Heart left ventricle (tissue), 16 donors: Measurements from ENCODE around the gene IGFN1. TPM values are rescaled to one million over a fixed set of nuclear protein-coding genes. Genes with fewer than 3 reads are reported as not detected.

Experiments
- ATAC-seq, 4 donors: fragments of 200-7000 bp; cut with Tn5 transposase; one replicate each; pipeline ENCODE4 v1.9.1; 2020 to 2022; ENCODE audit warnings: moderate library complexity in 4 of 4, mild to moderate bottlenecking in 3 of 4, moderate number of reproducible peaks in 1 of 4
- DNase-seq, 5 donors: peaks; one replicate each; pipeline ENCODE4 v3.0.0-alpha.2; 2020
- H3K27ac ChIP-seq, 12 donors: fragments of 200-600 bp; sonication (generic) in 4 of 12; one replicate each; pipeline versions ENCODE4 v1.5.0 to v1.8.0; 2016 to 2022; ENCODE audit warnings: mild to moderate bottlenecking in 2 of 12
- H3K27me3 ChIP-seq, 9 donors: fragments of 200-600 bp; sonication (generic) in 2 of 9; one replicate each; pipeline versions ENCODE4 v1.5.1 to v1.8.0; 2016 to 2022; ENCODE audit warnings: mild to moderate bottlenecking in 3 of 9
- H3K36me3 ChIP-seq, 9 donors: fragments of 200-600 bp; sonication (generic) in 2 of 9; one replicate each; pipeline versions ENCODE4 v1.5.0 to v1.8.0; 2018 to 2022; ENCODE audit warnings: mild to moderate bottlenecking in 2 of 9
- H3K4me1 ChIP-seq, 12 donors: fragments of 200-600 bp; sonication (generic) in 4 of 12; one replicate each; pipeline versions ENCODE4 v1.5.0 to v1.8.0; 2016 to 2022; ENCODE audit warnings: mild to moderate bottlenecking in 3 of 12
- H3K4me3 ChIP-seq, 12 donors: fragments of 200-600 bp; sonication (generic) in 4 of 12; one replicate each; pipeline versions ENCODE4 v1.5.0 to v1.8.0; 2017 to 2022; ENCODE audit warnings: mild to moderate bottlenecking in 9 of 12, moderate library complexity in 4 of 12
- H3K9me3 ChIP-seq, 12 donors: fragments of 200-600 bp; sonication (generic) in 4 of 12; one replicate each; pipeline versions ENCODE4 v1.5.0 to v1.8.0; 2016 to 2022; ENCODE audit warnings: mild to moderate bottlenecking in 1 of 12
- CTCF ChIP-seq, 12 donors: fragments of 200-600 bp; sonication (generic) in 4 of 12; IDR thresholded peaks; one replicate each; pipeline versions ENCODE4 v1.5.0 to v1.8.0; 2018 to 2022; ENCODE audit warnings: antibody characterized with exemption in 12 of 12, mild to moderate bottlenecking in 5 of 12
- POLR2A ChIP-seq, 2 donors: fragments of 450-650 bp; IDR thresholded peaks; one replicate each; pipeline ENCODE4 v1.6.1; 2017; ENCODE audit warnings: antibody characterized with exemption in 2 of 2, mild to moderate bottlenecking in 2 of 2, moderate library complexity in 2 of 2
- WGBS, 4 donors: extraction: QIAGEN DNeasy Blood & Tissue Kit in 2 of 4; methylation state at CpG; one replicate each; pipeline versions ENCODE4 v1.1.5 to v1.1.7; 2013 to 2018; 5-methylcytosine and 5-hydroxymethylcytosine counted together
- intact Hi-C, 10 donors: fragments of 100-400 bp; cut with DNase I; formaldehyde crosslinking; loops; one replicate each; pipeline versions ENCODE4 v1.11.1 to v1.14.2; 2022
- polyA plus RNA-seq, 2 donors: library from polyadenylated mRNA; stranded (reverse); fragments of 200-250 nt; gene quantifications; one replicate each; pipeline ENCODE4 v1.2.3, GENCODE V29; 2013
- total RNA-seq, 9 donors: library from RNA; depleted of rRNA in 2 of 9; stranded (reverse); fragments of >200 nt in 2 of 9; fragmentation: NEBNext Ultra II Directional in 3 of 9; extraction: Animal tissue kit (Norgen Biotek cat#: 25700) in 3 of 9; gene quantifications; one replicate each; pipeline versions ENCODE4 v1.1.0 to v1.2.4, GENCODE V29; 2016 to 2023
- donor health status: ischemic (EF 13 %, LVEDD 7.1; RV severe dilation, severe dysfunction).
- donor health status: healthy with polysubstance abuse.
- donor health status: DM: no; HTN: yes; CAD: no.
- donor health status: DM: no; HTN: no; CAD: no.
- donor health status: ischemic (EF 25% LVEDD 6.9; RV normal size, moderate dysfunction).
- donor health status: ischemic (EF 25% LVEDD 5.7; RV mildly dilated, moderate dysfunction).
- donor health status: healthy.
- donor health status: DM: yes; HTN: yes; CAD: no.
- donor health status: ischemic (EF 35%, LVEDD 5.7; RV mildly dilated, moderate dysfunction).
- donor health status: nonischemic (EF 11% LVEDD 7.7; RV severe dilation, severe dysfunction).
- donor health status: DM: yes; HTN: yes; CAD: no.
- donor health status: PGD.
- donor health status: ischemic (EF 29% LVEDD 5.4; RV normal size, mild dysfunction).
- donor health status: nonischemic (EF 23%, LVEDD 6.1; RV moderate dilation, normal function).

IGFN1 gene
- total and polyA plus RNA-seq, 11 donors = 0.03 to 0.04 TPM; not detected in 9

DNA sequence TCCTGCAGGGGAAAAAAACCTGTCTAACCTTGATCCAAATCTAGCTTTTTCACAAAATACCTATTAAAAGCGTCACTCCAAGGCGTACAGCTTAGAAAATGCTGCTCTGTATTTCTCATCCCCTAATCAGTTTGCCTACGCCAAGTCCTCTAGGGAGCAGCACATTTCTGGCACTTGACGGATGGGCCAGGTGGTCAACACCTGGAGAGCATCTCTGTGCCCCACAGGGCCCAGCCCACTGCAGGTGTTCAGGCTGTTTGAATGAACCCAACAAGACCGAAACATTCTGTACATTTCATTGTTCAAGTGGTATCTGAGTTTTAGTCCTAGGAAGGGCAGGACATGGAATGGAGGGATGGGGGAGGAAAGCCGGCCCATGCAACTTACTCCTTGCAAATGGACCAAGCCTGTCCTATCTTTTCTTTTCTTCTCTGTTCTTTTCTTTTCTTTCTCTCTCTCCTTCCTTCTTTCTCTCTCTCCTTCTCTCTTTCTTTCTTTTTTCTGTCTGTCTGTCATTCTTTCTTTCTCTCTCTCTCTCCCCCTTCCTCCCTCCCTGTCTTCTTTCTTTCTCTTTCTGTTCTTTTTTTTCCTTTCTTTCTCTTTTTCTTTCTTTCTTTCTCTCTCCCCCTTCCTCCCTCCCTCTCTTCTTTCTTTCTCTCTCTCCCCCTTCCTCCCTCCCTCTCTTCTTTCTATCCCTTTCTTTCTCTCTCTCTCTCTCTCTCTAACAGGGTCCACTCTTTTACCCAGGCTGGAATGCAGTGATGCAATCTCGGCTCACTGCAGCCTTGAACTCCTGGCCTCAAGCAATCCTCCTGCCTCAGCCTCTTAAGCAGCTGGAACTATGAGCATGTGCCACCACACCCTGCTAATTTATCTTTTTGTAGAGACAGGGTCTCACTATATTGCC is 29.1 kb downstream of the IGFN1 start:
- Histone ChIP-seq H3K27ac (no peak overlapping the region), H3K4me1 (no peaks in the 10 kb centered on the region), H3K27me3 (no peaks in the 10 kb centered on the region), H3K36me3 (no peaks in the 10 kb centered on the region), H3K9me3 (no peaks in the 10 kb centered on the region), H3K4me3 (no peak overlapping the region)
- TF ChIP-seq POLR2A (IDR thresholded peaks at IDR 0.05) (no peak), CTCF (IDR thresholded peaks at IDR 0.05) (no peak)
- intact Hi-C loops = loop anchor here in 8 of 10 donors (5.0 to 10.0 kb wide), 6 partner anchors 65 to 247 kb away; partner anchors contain the start of gene TMEM9 (in 2 of the 8)
- no peak for DNase-seq
- ATAC-seq = no peak
- 92 to 96% (median 95%) methylated on average over 7 of the region's 7 CpGs for WGBS, 4 donors

GRCh38 chr1:201220388-201220715 is 29.7 kb downstream of the IGFN1 start:
- Histone ChIP-seq H3K4me1 (no peaks in the 10 kb centered on the region), H3K4me3 (no peak overlapping the region), H3K27me3 (no peaks in the 10 kb centered on the region), H3K36me3 (no peaks in the 10 kb centered on the region), H3K9me3 (no peaks in the 10 kb centered on the region), H3K27ac (no peak overlapping the region)
- DNase-seq (no peak), ATAC-seq (no peak)
- TF ChIP-seq POLR2A (IDR thresholded peaks at IDR 0.05) (no peak), CTCF (IDR thresholded peaks at IDR 0.05) (no peak)
- WGBS, 4 donors = 75 to 97% (median 93%) methylated on average over 1 of the region's 1 CpG
- intact Hi-C loops = loop anchor here in 8 of 10 donors (5.0 to 10.0 kb wide), 6 partner anchors 66 to 248 kb away; partner anchors contain the start of gene TMEM9 (in 2 of the 8)

DNA sequence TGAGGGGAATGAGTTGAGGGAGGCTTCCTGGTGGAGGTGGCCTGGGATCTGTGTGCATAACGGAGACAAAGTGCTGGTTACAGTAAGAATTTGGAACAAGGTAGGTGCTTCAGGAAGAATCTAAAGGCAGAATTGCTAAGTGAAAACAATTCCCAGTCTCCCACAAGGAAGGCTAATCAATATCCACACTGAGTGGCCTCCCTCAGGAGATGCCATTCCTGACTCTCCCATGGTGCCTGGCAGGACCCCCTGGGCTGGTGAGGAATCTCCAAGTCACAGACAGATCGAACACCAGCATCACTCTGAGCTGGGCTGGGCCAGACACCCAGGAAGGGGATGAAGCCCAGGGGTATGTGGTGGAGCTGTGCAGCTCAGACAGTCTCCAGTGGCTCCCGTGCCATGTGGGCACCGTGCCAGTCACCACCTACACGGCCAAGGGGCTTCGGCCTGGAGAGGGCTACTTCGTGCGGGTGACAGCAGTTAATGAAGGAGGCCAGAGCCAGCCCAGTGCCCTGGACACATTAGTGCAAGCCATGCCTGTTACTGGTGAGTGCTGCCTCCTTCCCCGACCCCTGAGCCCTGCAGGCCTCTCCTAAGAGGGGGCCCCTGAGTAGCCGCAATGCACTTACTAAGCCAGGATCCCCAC is 30.7 kb downstream of the IGFN1 start:
- Histone ChIP-seq H3K27me3 (no peaks in the 10 kb centered on the region), H3K36me3 (no peaks in the 10 kb centered on the region), H3K9me3 (no peaks in the 10 kb centered on the region), H3K4me3 (no peak overlapping the region), H3K27ac (no peak overlapping the region), H3K4me1 (no peaks in the 10 kb centered on the region)
- intact Hi-C loops = loop anchor here in 8 of 10 donors (5.0 to 10.0 kb wide), 6 partner anchors 67 to 249 kb away; partner anchors contain the start of gene TMEM9 (in 2 of the 8)
- ATAC-seq = peak in 1 of 4 donors; percentile 16
- TF ChIP-seq POLR2A (IDR thresholded peaks at IDR 0.05) (no peak), CTCF (IDR thresholded peaks at IDR 0.05) (no peak)
- no peak for DNase-seq
- 81 to 91% (median 89%) methylated on average over 10 of the region's 10 CpGs for WGBS, 4 donors

DNA sequence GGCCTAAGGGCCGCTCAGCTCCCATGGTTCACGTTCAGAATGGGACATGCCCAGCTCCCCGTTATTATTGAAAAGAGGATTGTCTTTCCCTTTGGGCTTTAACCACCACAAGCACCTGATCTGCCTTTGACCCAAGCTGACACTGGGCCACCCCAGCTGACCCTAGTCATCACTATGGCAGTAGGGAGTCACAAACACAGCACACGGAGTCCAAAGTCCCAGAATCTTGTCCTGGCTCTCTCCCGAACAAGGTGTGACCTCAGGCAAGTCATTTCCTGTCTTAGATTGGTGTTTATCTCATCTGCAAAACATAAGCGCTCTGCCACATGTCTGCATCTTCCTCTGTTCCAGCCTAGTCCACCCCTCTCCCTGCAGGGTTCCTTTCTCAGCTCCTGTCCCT is 31.5 kb downstream of the IGFN1 start:
- Histone ChIP-seq H3K27ac (no peak overlapping the region), H3K4me1 (no peaks in the 10 kb centered on the region), H3K27me3 (no peaks in the 10 kb centered on the region), H3K36me3 (no peaks in the 10 kb centered on the region), H3K9me3 (no peaks in the 10 kb centered on the region), H3K4me3 (no peak overlapping the region)
- intact Hi-C loops = loop anchor here in 8 of 10 donors (5.0 to 10.0 kb wide), 6 partner anchors 67 to 250 kb away; partner anchors contain the start of gene TMEM9 (in 2 of the 8)
- no peak for DNase-seq
- WGBS, 4 donors = 68 to 87% (median 81%) methylated on average over 6 of the region's 6 CpGs
- TF ChIP-seq POLR2A (IDR thresholded peaks at IDR 0.05) = no peak
- TF ChIP-seq CTCF (IDR thresholded peaks at IDR 0.05) = no peak
- ATAC-seq = peak in 2 of 4 donors; percentile 27 to 68
